SK-N-SH treated with all-trans-retinoic acid at 6 μM for 48 hours (cell line): ENCODE results near the gene ASTN1.

Experiments used
- ARNTL ChIP-seq: fragments of 450-650 bp; formaldehyde crosslinking; IDR thresholded peaks from 2 replicates; pipeline ENCODE4 v1.5.0; 2020; ENCODE audit warnings: low read depth, mild to moderate bottlenecking, moderate library complexity, borderline replicate concordance
- CSRNP3 ChIP-seq: fragments of 250-450 bp; sonication (Bioruptor Pico); IDR thresholded peaks from 2 replicates; pipeline ENCODE4 v1.5.1; 2021; ENCODE audit warnings: mild to moderate bottlenecking, moderate library complexity
- GLIS3 ChIP-seq: fragments of 250-450 bp; sonication (Bioruptor Pico); IDR thresholded peaks from 2 replicates; pipeline ENCODE4 v1.5.0; 2020; ENCODE audit warnings: mild to moderate bottlenecking, moderate library complexity
- ISL1 ChIP-seq: fragments of 250-450 bp; sonication (Bioruptor Pico); IDR thresholded peaks from 2 replicates; pipeline ENCODE4 v2.1.2; 2022; ENCODE audit warnings: mild to moderate bottlenecking, moderate library complexity
- OSR1 ChIP-seq: fragments of 250-450 bp; sonication (Bioruptor Pico); IDR thresholded peaks from 2 replicates; pipeline ENCODE4 v1.8.0; 2022; ENCODE audit warnings: moderate library complexity, mild to moderate bottlenecking, inconsistent platforms
- PPARA ChIP-seq: fragments of 250-450 bp; sonication (Bioruptor Pico); IDR thresholded peaks from 2 replicates; pipeline ENCODE4 v1.5.0; 2020; ENCODE audit warnings: mild to moderate bottlenecking, borderline replicate concordance
- SNAI2 ChIP-seq: fragments of 250-450 bp; sonication (Bioruptor Pico); IDR thresholded peaks from 2 replicates; pipeline ENCODE4 v1.5.0; 2020; ENCODE audit warnings: mild to moderate bottlenecking, moderate library complexity
- TOX ChIP-seq: fragments of 250-450 bp; sonication (Bioruptor Pico); IDR thresholded peaks from 2 replicates; pipeline ENCODE4 v1.8.0; 2021; ENCODE audit warnings: mild to moderate bottlenecking, moderate library complexity, borderline replicate concordance
- ZFP3 ChIP-seq: fragments of 250-450 bp; sonication (Bioruptor Pico); IDR thresholded peaks from 2 replicates; pipeline ENCODE4 v1.5.0; 2020; ENCODE audit warnings: mild to moderate bottlenecking, moderate library complexity
- ZNF565 ChIP-seq: fragments of 450-650 bp; formaldehyde crosslinking; conservative IDR thresholded peaks from 2 replicates; pipeline ENCODE4 v1.5.0; 2020; ENCODE audit warnings: low read depth, mild to moderate bottlenecking, moderate library complexity
- ZNF70 ChIP-seq: fragments of 450-650 bp; formaldehyde crosslinking; IDR thresholded peaks from 2 replicates; pipeline ENCODE4 v1.5.0; 2020; ENCODE audit warnings: mild to moderate bottlenecking, moderate library complexity
- TF ChIP-seq, protein P1 (sequence below): fragments of 250-450 bp; sonication (Bioruptor Pico); IDR thresholded peaks from 2 replicates; pipeline ENCODE4 v1.8.0; 2021; ENCODE audit warnings: low read depth, mild to moderate bottlenecking, moderate library complexity, borderline replicate concordance
- TF ChIP-seq, protein P2 (sequence below): fragments of 250-450 bp; sonication (Bioruptor Pico); IDR thresholded peaks from 2 replicates; pipeline ENCODE4 v1.5.1; 2020; ENCODE audit warnings: low read depth, mild to moderate bottlenecking, moderate library complexity
- TF ChIP-seq, protein P3 (sequence below): fragments of 250-450 bp; sonication (Bioruptor Pico); IDR thresholded peaks from 2 replicates; pipeline ENCODE4 v1.8.0; 2020; ENCODE audit warnings: mild to moderate bottlenecking, moderate library complexity, borderline replicate concordance

GRCh38 chr1:177054542-177054941 is 110.0 kb downstream of the ASTN1 start:
- TF ChIP-seq, protein P1, sequence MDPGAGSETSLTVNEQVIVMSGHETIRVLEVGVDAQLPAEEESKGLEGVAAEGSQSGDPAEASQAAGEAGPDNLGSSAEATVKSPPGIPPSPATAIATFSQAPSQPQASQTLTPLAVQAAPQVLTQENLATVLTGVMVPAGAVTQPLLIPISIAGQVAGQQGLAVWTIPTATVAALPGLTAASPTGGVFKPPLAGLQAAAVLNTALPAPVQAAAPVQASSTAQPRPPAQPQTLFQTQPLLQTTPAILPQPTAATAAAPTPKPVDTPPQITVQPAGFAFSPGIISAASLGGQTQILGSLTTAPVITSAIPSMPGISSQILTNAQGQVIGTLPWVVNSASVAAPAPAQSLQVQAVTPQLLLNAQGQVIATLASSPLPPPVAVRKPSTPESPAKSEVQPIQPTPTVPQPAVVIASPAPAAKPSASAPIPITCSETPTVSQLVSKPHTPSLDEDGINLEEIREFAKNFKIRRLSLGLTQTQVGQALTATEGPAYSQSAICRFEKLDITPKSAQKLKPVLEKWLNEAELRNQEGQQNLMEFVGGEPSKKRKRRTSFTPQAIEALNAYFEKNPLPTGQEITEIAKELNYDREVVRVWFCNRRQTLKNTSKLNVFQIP (CRISPR knock-in tag) = no peak
- TF ChIP-seq ZNF565 (CRISPR knock-in tag) = no peak
- no peak for TF ChIP-seq OSR1 (CRISPR knock-in tag)
- no peak for TF ChIP-seq ARNTL (CRISPR knock-in tag)
- TF ChIP-seq, protein P2, sequence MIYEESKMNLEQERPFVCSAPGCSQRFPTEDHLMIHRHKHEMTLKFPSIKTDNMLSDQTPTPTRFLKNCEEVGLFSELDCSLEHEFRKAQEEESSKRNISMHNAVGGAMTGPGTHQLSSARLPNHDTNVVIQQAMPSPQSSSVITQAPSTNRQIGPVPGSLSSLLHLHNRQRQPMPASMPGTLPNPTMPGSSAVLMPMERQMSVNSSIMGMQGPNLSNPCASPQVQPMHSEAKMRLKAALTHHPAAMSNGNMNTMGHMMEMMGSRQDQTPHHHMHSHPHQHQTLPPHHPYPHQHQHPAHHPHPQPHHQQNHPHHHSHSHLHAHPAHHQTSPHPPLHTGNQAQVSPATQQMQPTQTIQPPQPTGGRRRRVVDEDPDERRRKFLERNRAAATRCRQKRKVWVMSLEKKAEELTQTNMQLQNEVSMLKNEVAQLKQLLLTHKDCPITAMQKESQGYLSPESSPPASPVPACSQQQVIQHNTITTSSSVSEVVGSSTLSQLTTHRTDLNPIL (CRISPR knock-in tag) = no peak
- TF ChIP-seq, protein P3, sequence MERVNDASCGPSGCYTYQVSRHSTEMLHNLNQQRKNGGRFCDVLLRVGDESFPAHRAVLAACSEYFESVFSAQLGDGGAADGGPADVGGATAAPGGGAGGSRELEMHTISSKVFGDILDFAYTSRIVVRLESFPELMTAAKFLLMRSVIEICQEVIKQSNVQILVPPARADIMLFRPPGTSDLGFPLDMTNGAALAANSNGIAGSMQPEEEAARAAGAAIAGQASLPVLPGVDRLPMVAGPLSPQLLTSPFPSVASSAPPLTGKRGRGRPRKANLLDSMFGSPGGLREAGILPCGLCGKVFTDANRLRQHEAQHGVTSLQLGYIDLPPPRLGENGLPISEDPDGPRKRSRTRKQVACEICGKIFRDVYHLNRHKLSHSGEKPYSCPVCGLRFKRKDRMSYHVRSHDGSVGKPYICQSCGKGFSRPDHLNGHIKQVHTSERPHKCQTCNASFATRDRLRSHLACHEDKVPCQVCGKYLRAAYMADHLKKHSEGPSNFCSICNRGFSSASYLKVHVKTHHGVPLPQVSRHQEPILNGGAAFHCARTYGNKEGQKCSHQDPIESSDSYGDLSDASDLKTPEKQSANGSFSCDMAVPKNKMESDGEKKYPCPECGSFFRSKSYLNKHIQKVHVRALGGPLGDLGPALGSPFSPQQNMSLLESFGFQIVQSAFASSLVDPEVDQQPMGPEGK = no peak
- TF ChIP-seq ISL1 (CRISPR knock-in tag) = no peak
- no peak for TF ChIP-seq CSRNP3 (CRISPR knock-in tag)
- TF ChIP-seq ZFP3 (CRISPR knock-in tag) = no peak
- TF ChIP-seq ZNF70 (CRISPR knock-in tag) = no peak
- no peak for TF ChIP-seq SNAI2 (CRISPR knock-in tag)
- no peak for TF ChIP-seq PPARA (CRISPR knock-in tag)
- no peak for TF ChIP-seq TOX
- no peak for TF ChIP-seq GLIS3 (CRISPR knock-in tag)
